ENCODE results near the gene HK1. TPM values are rescaled to one million over a fixed set of nuclear protein-coding genes. Genes with fewer than 3 reads are reported as not detected.
A peak's percentile ranks its signal among the peaks of the same experiment; 100 is the strongest.

HK1 gene
- total RNA-seq, 1 experiment from 2014 or later: 102 TPM

DNA sequence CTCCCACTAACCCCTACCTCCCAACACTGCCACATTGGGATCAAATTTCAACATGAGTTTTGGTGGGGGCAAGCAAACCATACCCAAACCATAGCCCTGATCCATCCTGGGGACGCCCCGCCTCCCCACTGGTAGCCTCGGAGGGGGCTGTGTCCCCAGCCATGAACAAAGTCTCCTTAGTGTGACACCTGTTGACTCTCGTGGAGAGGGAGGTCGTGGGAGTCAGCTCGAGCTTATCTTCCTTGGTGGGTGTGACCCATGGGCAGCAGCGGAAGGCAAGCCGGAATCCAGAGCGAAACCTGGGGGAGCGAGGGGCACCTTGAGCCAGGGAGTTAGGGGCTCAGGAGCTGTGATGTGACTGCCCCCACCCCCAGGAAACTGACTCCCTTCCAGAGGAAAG is 126.5 kb downstream of the HK1 start:
- DNase-seq (ENCODE audit: low read depth): no peak
- in situ Hi-C loops (cut with HindIII; ENCODE audit: low pct_unique_long_range_greater_than_20kb, low sequenced_read_pairs): no loop called here

- in situ Hi-C loops (cut with HindIII; ENCODE audit: low pct_unique_long_range_greater_than_20kb, low sequenced_read_pairs): no loop called here
- DNase-seq (ENCODE audit: low read depth): no peak
Observed at GRCh38 chr10:69405221-69405620, 126.9 kb downstream of the HK1 start.

DNA sequence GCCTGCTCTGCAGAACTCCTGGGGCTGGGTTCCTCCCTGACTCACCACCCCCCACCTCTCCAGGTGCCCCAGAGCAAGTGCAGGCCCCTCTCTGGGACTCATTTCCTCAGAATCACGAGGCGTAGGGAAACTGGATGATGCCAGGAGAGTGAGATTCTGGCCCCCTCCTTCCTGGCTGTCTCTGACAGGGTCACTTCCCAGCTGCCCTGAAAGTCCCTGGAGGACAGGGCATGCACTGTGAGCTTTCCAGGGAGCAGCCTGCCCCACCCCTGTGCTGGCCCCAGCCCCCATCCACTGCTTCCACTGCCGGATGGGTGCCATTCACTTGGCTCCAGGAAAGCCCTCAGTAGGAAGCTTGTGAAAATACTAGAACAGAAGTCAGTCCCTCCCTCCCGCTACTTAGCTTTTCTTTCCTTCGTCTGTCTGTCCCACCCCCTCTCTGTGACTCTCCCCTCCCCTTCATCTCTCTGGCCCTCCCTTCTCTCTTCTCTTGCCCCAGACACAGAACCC is 128.1 kb downstream of the HK1 start:
- peak; percentile 38 for DNase-seq (ENCODE audit: low read depth)
- in situ Hi-C loops (cut with HindIII; ENCODE audit: low pct_unique_long_range_greater_than_20kb, low sequenced_read_pairs): no loop called here

DNA sequence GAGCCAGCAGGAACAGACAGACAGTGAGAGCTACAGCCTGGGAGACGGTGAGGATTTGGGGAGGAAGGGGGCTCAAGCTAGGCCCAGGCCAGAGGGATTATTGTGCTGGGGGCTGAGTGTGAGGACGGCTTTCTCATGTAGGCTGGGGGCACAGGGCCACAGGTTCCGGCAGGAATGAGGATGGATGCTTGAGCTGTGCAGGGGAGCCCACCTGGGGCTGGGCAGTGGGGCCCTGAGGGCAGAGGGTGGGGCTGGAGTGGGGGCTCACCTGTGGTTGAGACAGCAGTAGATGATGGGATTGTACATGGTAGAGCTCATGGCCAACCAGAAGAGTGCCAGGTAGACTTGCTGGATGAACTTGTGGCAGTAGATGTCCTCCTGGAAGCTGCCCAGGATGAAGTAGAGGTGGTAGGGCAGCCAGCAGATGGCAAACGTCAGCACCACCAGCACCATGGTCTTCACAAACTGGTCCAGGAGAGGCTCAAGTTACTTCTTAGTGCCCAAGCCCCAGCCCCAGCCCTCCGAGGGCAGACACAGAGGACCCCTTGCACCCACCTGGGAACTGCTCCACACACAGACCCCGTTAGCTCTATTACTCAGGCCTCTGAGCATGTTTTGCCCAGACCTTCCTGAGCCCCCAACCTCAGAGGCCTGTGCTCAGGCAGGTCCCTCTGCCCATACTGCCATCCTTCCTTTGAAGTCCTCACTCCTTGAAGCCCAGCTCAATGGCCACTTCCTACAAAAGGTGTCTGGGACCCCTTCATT is 128.7 kb downstream of the HK1 start:
- in situ Hi-C loops (cut with HindIII; ENCODE audit: low pct_unique_long_range_greater_than_20kb, low sequenced_read_pairs): no loop called here
- DNase-seq (ENCODE audit: low read depth): no peak

GRCh38 chr10:69407621-69408301 is 129.5 kb downstream of the HK1 start:
- in situ Hi-C loops (cut with HindIII; ENCODE audit: low pct_unique_long_range_greater_than_20kb, low sequenced_read_pairs): no loop called here
- no peak for DNase-seq (ENCODE audit: low read depth)

- peak; percentile 76 for DNase-seq (ENCODE audit: low read depth)
- in situ Hi-C loops (cut with HindIII; ENCODE audit: low pct_unique_long_range_greater_than_20kb, low sequenced_read_pairs): no loop called here
Observed at GRCh38 chr10:69408318-69409175, 130.3 kb downstream of the HK1 start.

DNA sequence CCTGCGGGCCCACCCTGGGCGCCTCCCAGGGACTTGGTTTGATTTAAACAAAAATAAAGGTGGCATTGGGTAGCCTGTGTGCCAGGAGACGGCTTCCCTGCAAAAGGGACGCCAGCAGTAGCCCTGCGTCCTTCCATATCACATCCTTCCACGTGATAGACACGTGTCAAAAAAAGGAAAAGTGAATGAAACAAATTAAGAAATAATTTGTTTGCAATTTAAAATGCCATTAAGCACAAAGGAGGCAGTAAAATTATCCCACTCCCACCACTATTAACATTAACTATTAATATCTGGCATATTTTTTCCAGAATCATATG is 130.8 kb downstream of the HK1 start:
- in situ Hi-C loops (cut with HindIII; ENCODE audit: low pct_unique_long_range_greater_than_20kb, low sequenced_read_pairs): no loop called here
- no peak for DNase-seq (ENCODE audit: low read depth)

- in situ Hi-C loops (cut with HindIII; ENCODE audit: low pct_unique_long_range_greater_than_20kb, low sequenced_read_pairs): no loop called here
- DNase-seq (ENCODE audit: low read depth): no peak
Observed at GRCh38 chr10:69409968-69410367, 131.7 kb downstream of the HK1 start.

- DNase-seq (ENCODE audit: low read depth): no peak
- in situ Hi-C loops (cut with HindIII; ENCODE audit: low pct_unique_long_range_greater_than_20kb, low sequenced_read_pairs): no loop called here
Observed at GRCh38 chr10:69410487-69410886, 132.2 kb downstream of the HK1 start.

DNA sequence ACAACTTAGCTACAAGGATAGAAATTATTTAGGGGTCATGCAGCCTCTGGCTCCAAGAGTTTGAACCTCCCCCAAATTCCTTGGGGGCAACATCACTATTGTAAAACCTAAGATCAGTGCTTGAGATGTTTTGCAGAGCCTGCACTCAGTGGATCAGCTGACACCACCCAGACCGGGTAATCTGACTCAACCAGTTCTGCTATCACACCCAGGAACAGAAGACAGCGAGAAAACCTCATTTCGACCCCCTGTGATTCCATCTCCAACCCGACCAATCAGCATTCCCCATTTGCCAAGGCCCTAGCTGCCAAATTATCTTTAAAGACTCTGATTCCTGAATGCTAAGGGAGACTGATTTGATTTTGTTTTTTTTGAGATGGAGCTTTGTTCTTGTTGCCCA is 133.2 kb downstream of the HK1 start:
- in situ Hi-C loops (cut with HindIII; ENCODE audit: low pct_unique_long_range_greater_than_20kb, low sequenced_read_pairs): no loop called here

GRCh38 chr10:69412232-69412790 is 134.0 kb downstream of the HK1 start:
- no peak for DNase-seq (ENCODE audit: low read depth)
- in situ Hi-C loops (cut with HindIII; ENCODE audit: low pct_unique_long_range_greater_than_20kb, low sequenced_read_pairs): no loop called here

More for the DNA sequence above, 133.2 kb downstream of the HK1 start:
- no peak for DNase-seq (ENCODE audit: low read depth)

- in situ Hi-C loops (cut with HindIII; ENCODE audit: low pct_unique_long_range_greater_than_20kb, low sequenced_read_pairs): no loop called here
- DNase-seq (ENCODE audit: low read depth): no peak
Observed at GRCh38 chr10:69413221-69413865, 135.0 kb downstream of the HK1 start.

DNA sequence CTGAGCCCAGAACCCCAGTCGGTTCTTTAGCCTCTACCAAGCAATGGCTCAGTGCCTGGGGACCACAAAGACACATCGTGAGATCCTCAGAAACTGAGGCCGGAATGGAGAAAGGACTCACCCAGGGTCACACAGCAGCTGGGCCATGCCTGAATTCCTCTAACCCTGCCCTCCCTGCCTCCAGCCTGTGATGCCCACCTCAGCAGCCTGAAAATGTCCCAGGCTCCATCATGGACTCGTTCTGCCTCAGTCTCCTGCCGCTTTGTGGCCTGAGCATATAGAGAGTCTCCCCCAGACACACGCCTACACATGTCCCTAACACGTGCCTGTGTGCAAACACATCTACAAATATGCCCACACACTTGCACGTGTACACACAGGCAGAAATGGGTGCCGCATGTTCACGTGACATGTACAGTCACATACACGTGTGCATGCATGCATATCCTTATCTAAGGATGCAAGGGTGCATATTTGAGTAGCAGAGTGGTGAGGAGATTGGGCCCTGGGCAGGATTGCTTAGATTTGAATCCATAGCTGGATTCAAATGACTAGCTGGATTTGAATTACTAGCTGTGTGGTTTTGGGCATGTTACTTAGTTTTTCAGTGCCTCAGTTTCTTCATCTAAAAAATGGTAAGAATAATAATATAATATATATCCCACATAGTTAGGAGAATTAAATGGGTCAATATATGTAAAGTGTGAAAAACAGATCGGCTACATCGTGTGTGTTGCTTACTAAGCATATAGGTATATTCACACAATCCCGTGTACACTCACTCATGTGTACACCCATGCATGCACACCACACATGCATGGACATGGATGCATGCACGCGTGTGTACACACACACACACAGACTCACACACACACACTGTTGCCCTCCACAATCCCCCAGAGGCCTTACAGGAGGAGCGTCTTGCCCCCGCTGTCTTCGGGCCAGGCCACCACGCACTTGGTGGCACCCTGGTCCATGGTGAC is 136.0 kb downstream of the HK1 start:
- DNase-seq (ENCODE audit: low read depth): no peak
- in situ Hi-C loops (cut with HindIII; ENCODE audit: low pct_unique_long_range_greater_than_20kb, low sequenced_read_pairs): no loop called here

DNA sequence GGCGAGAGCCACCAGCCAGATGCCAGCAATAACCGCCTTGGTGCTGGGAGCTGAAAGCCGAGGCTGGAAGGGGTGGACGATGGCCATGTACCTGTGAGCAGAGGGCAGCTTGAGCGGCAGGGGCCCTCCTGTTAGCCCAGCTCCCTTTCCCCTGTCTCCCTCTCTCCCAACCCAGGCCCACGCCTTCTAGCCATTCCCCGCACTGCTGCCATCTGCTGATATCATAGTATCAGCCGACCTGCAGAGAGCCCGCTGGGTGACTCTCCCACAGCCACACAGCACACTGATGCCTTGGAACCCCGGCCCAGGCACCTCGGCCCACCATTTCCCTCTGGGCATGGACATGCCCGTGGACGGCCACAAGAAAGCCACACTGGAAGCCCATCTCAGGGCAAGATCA is 136.8 kb downstream of the HK1 start:
- no peak for DNase-seq (ENCODE audit: low read depth)
- in situ Hi-C loops (cut with HindIII; ENCODE audit: low pct_unique_long_range_greater_than_20kb, low sequenced_read_pairs): no loop called here

DNA sequence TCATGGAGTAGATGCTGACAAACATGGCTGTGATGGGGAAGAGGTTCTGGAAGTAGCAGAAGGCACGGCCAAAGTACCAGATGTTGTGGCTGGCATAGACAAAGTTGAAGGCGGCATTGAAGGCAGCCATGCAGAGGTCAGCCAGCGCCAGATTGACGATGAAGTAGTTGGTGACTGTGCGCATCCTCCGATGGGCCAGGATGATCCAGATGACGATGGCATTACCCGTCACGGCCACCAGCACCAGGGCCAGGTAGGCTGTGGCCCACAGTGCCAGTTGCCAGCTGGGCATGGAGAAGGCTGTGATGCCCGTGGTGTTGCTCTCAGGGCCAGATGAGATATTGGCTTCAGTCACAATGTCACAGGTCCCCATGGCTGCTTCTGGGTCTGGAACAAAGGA is 137.7 kb downstream of the HK1 start:
- no peak for DNase-seq (ENCODE audit: low read depth)
- in situ Hi-C loops (cut with HindIII; ENCODE audit: low pct_unique_long_range_greater_than_20kb, low sequenced_read_pairs): no loop called here

DNA sequence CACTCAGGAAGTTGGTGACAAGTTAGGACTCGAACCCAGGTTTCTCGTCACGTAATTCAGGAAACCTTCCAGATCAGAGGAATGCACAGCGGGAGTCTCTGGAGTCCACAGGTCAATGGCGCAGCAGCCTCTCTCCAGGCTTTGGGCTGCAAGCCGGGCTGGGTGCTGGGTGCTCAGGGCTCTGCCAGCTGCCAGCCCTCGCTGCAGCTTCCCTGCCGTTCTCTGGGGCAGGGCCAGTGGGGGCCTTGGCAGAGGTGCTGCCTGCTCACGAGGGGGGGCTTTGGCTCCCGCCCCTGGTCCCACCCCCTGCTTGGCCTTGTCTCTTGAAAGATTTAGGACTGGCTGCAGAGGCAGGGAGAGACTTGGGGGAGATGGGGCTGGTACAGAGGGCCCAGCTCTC is 138.4 kb downstream of the HK1 start, which contains the start of gene TACR2:
Gene TACR2 (minus strand): TSS at position 224 of the 400 bp plus-strand sequence. CDS start 595 bp downstream, outside the sequence.
- in situ Hi-C loops (cut with HindIII; ENCODE audit: low pct_unique_long_range_greater_than_20kb, low sequenced_read_pairs): no loop called here
- DNase-seq (ENCODE audit: low read depth): no peak

- in situ Hi-C loops (cut with HindIII; ENCODE audit: low pct_unique_long_range_greater_than_20kb, low sequenced_read_pairs): no loop called here
Observed at GRCh38 chr10:69417542-69417941, 139.2 kb downstream of the HK1 start.

More at GRCh38 chr10:69417542-69417941, 139.2 kb downstream of the HK1 start:
- no peak for DNase-seq (ENCODE audit: low read depth)

Data from Caki2 (cell line).